ENCODE data around the gene NRK.
"Not testable (repeated sequence)": the region's sequence is repeated elsewhere in the genome, so short reads cannot be mapped to it uniquely, and the experiment has no call there.

NRK gene

GRCh38 chrX:105822138-105823091 is at the start of gene NRK:
NRK (plus strand) TSS chrX:105822539; CDS start chrX:105822846, 307 bp downstream.
- FAIRE-seq (no peak), DNase-seq (ENCODE audit: insufficient read length, low spot score) (no peak)

- DNase-seq (ENCODE audit: insufficient read length, low spot score): no peak
- no peak for FAIRE-seq
These were observed 48.5 kb upstream of the NRK start for GRCh38 chrX:105773801-105774200.

- no peak for FAIRE-seq
- DNase-seq (ENCODE audit: insufficient read length, low spot score): no peak
These were observed 46.7 kb upstream of the NRK start for GRCh38 chrX:105775679-105776078.

- no peak for FAIRE-seq
- no peak for DNase-seq (ENCODE audit: insufficient read length, low spot score)
These were observed 40.5 kb upstream of the NRK start for GRCh38 chrX:105781804-105782203.

- not testable (repeated sequence) for DNase-seq (ENCODE audit: insufficient read length, low spot score); FAIRE-seq
These were observed 25.5 kb upstream of the NRK start for GRCh38 chrX:105796877-105797276.

GRCh38 chrX:105803891-105804290 is 18.4 kb upstream of the NRK start:
- no peak for FAIRE-seq
- no peak for DNase-seq (ENCODE audit: insufficient read length, low spot score)

- not testable (repeated sequence) for FAIRE-seq
These were observed 16.7 kb upstream of the NRK start for GRCh38 chrX:105805655-105806054.

GRCh38 chrX:105816517-105816916 is 5.8 kb upstream of the NRK start:
- DNase-seq (ENCODE audit: insufficient read length, low spot score) (no peak), FAIRE-seq (no peak)

More at GRCh38 chrX:105805655-105806054, 16.7 kb upstream of the NRK start:
- not testable (repeated sequence) for DNase-seq (ENCODE audit: insufficient read length, low spot score)

- FAIRE-seq: no peak
- DNase-seq (ENCODE audit: insufficient read length, low spot score): no peak
These were observed 2.1 kb upstream of the NRK start for GRCh38 chrX:105820247-105820646.

- no peak for FAIRE-seq
- no peak for DNase-seq (ENCODE audit: insufficient read length, low spot score)
These were observed 743 bp upstream of the NRK start for GRCh38 chrX:105821471-105822121.

GRCh38 chrX:105823092-105823455 is 735 bp downstream of the NRK start:
- DNase-seq (ENCODE audit: insufficient read length, low spot score): no peak
- no peak for FAIRE-seq

GRCh38 chrX:105829011-105829410 is 6.7 kb downstream of the NRK start:
- FAIRE-seq (no peak), DNase-seq (ENCODE audit: insufficient read length, low spot score) (no peak)

- DNase-seq (ENCODE audit: insufficient read length, low spot score): no peak
These were observed 14.9 kb downstream of the NRK start for GRCh38 chrX:105837232-105837631.

GRCh38 chrX:105845631-105846030 is 23.3 kb downstream of the NRK start:
- FAIRE-seq (no peak), DNase-seq (ENCODE audit: insufficient read length, low spot score) (no peak)

More at GRCh38 chrX:105837232-105837631, 14.9 kb downstream of the NRK start:
- no peak for FAIRE-seq

GRCh38 chrX:105850100-105850499 is 27.8 kb downstream of the NRK start:
- DNase-seq (ENCODE audit: insufficient read length, low spot score); FAIRE-seq: not testable (repeated sequence)

GRCh38 chrX:105865709-105866108 is 43.4 kb downstream of the NRK start:
- no peak for FAIRE-seq
- DNase-seq (ENCODE audit: insufficient read length, low spot score): no peak

GRCh38 chrX:105869701-105870100 is 47.4 kb downstream of the NRK start:
- no peak for FAIRE-seq
- DNase-seq (ENCODE audit: insufficient read length, low spot score): no peak

GRCh38 chrX:105870445-105870844 is 48.1 kb downstream of the NRK start:
- FAIRE-seq: no peak
- DNase-seq (ENCODE audit: insufficient read length, low spot score): no peak

- DNase-seq (ENCODE audit: insufficient read length, low spot score) (no peak), FAIRE-seq (no peak)
These were observed 50.6 kb downstream of the NRK start for GRCh38 chrX:105872941-105873340.

- no peak for DNase-seq (ENCODE audit: insufficient read length, low spot score)
- no peak for FAIRE-seq
These were observed 52.5 kb downstream of the NRK start for GRCh38 chrX:105874790-105875189.

- FAIRE-seq: no peak
- no peak for DNase-seq (ENCODE audit: insufficient read length, low spot score)
These were observed 54.3 kb downstream of the NRK start for GRCh38 chrX:105876658-105877057.

- DNase-seq (ENCODE audit: insufficient read length, low spot score): no peak
- no peak for FAIRE-seq
These were observed 58.2 kb downstream of the NRK start for GRCh38 chrX:105880491-105880890.
